Psoas muscle (tissue), 8 donors: Measurements from ENCODE around the gene TRIM61. TPM values are rescaled to one million over a fixed set of nuclear protein-coding genes. Genes with fewer than 3 reads are reported as not detected.
A peak's percentile ranks its signal among the peaks of the same experiment; 100 is the strongest.
"Not testable (repeated sequence)": the region's sequence is repeated elsewhere in the genome, so short reads cannot be mapped to it uniquely, and the experiment has no call there.

ENCODE experiments used
- ATAC-seq, 4 donors: fragments of 200-7000 bp; cut with Tn5 transposase; one replicate each; pipeline ENCODE4 v1.9.1; 2020; ENCODE audit warnings: moderate library complexity in 3 of 4, mild to moderate bottlenecking in 2 of 4
- DNase-seq, 2 donors: peaks; one replicate each; pipeline ENCODE4 v3.0.0-alpha.2; 2020
- H3K27ac ChIP-seq: fragments of 200-600 bp; one replicate; pipeline ENCODE4 v1.8.0; 2022
- H3K27me3 ChIP-seq, 3 donors: fragments of 200-600 bp in 1 of 3; one replicate each; pipeline versions ENCODE4 v1.6.1 to v1.8.0; 2013 to 2022; ENCODE audit warnings: low read length in 2 of 3, mild to moderate bottlenecking in 2 of 3, moderate library complexity in 1 of 3; ENCODE audit not compliant: insufficient read depth in 3 of 3
- H3K36me3 ChIP-seq, 2 donors: fragments of 200-600 bp in 1 of 2; one replicate each; pipeline versions ENCODE4 v1.6.1 to v1.8.0; 2013 to 2022; ENCODE audit warnings: low read depth in 1 of 2, mild to moderate bottlenecking in 1 of 2, moderate library complexity in 1 of 2; ENCODE audit not compliant: insufficient read depth in 1 of 2
- H3K4me1 ChIP-seq: fragments of 200-600 bp; one replicate; pipeline ENCODE4 v1.8.0; 2022
- H3K4me3 ChIP-seq: fragments of 200-600 bp; one replicate; pipeline ENCODE4 v1.8.0; 2022; ENCODE audit warnings: mild to moderate bottlenecking
- H3K9me3 ChIP-seq: fragments of 200-600 bp; one replicate; pipeline ENCODE4 v1.8.0; 2022
- CTCF ChIP-seq: fragments of 200-600 bp; IDR thresholded peaks from one replicate; pipeline ENCODE4 v1.8.0; 2022; ENCODE audit warnings: antibody characterized with exemption
- WGBS, 3 donors: extraction: QIAGEN DNeasy Blood & Tissue Kit; methylation state at CpG; one replicate each; pipeline versions ENCODE4 v1.1.6 to v1.1.7; 2013; 5-methylcytosine and 5-hydroxymethylcytosine counted together
- intact Hi-C, 2 donors: fragments of 100-400 bp; cut with DNase I; formaldehyde crosslinking; loops; one replicate each; pipeline versions ENCODE4 v1.11.0 to v1.14.2; 2022
- long read RNA-seq, 2 donors: library from polyadenylated mRNA; unstranded; transcript quantifications; one replicate each; pipeline ENCODE4 v2.0.0, GENCODE V29; 2021
- polyA plus RNA-seq, 3 donors: library from polyadenylated mRNA; stranded (reverse); fragments of 200-250 nt; gene quantifications; one replicate each; pipeline ENCODE4 v1.2.3, GENCODE V29; 2013
- total RNA-seq, 4 donors: library from RNA; stranded (reverse); fragmentation: NEBNext Ultra II Directional in 2 of 4; extraction: Animal tissue kit (Norgen Biotek cat#: 25700) in 2 of 4; gene quantifications; one replicate each; pipeline versions ENCODE4 v1.2.1 to v1.2.4, GENCODE V29; 2021 to 2023
- donor health status: healthy with polysubstance abuse.
- donor health status: DM: no; HTN: no; CAD: no; lungs with moderate emphysema.
- donor health status: Bipolar disorder and iron deficiency.
- donor health status: healthy.
- donor health status: DM: yes; HTN: yes; CAD: no.
- donor health status: DM: no; HTN: no; CAD: no.
- donor health status: DM: no; HTN: no; CAD: no.
- donor health status: DM: yes; HTN: yes; CAD: no.

The TRIM61 gene
- under 1 TPM in 1 of 4 donors, not detected in 3; 0.58 TPM for total RNA-seq
- polyA plus RNA-seq = under 1 TPM in 2 of 3 donors, not detected in 1; 0.08 to 0.26 TPM
- long read RNA-seq, donor 1 = 0 reads
- long read RNA-seq, donor 2 = 0 reads

GRCh38 chr4:164977243-164978164, at the start of gene TRIM61:
TRIM61 (minus strand) TSS chr4:164977657; CDS start chr4:164970002, 7,655 bp downstream.
- H3K27me3 ChIP-seq = no peaks in the 10 kb centered on the region
- peak within 1 kb of the TSS; percentile 47 for H3K4me3 ChIP-seq
- DNase-seq = peak; percentile 58
- ATAC-seq = no peak
- no peak for TF ChIP-seq CTCF
- 16 to 29% (median 25%) methylated on average over 27 of the region's 27 CpGs for WGBS, 3 donors
- no peaks in the 10 kb centered on the region for H3K36me3 ChIP-seq
- no peak within 1 kb of the TSS for H3K27ac ChIP-seq
- intact Hi-C loops = no loop called here
- H3K4me1 ChIP-seq = no peaks in the 10 kb centered on the region
- no peaks in the 10 kb centered on the region for H3K9me3 ChIP-seq

- H3K4me3 ChIP-seq, H3K27me3 ChIP-seq, ATAC-seq, DNase-seq, intact Hi-C loops, H3K27ac ChIP-seq, H3K9me3 ChIP-seq, H3K4me1 ChIP-seq, H3K36me3 ChIP-seq: not testable (repeated sequence)
- 92 to 95% (median 93%) methylated on average over 8 of the region's 8 CpGs for WGBS, 3 donors
These were observed 48.3 kb upstream of the TRIM61 start for GRCh38 chr4:165025782-165026181.

GRCh38 chr4:165019995-165020394, 42.5 kb upstream of the TRIM61 start:
- H3K36me3 ChIP-seq, H3K4me1 ChIP-seq, intact Hi-C loops, DNase-seq, H3K27ac ChIP-seq, H3K27me3 ChIP-seq, H3K9me3 ChIP-seq, H3K4me3 ChIP-seq, ATAC-seq: not testable (repeated sequence)
- WGBS, 3 donors = 91 to 96% (median 94%) methylated on average over 18 to 30 of the region's 30 CpGs

- no peaks in the 10 kb centered on the region for H3K27me3 ChIP-seq
- intact Hi-C loops = no loop called here
- 57 to 60% (median 57%) methylated on average over 5 of the region's 5 CpGs for WGBS, 3 donors
- no peak for TF ChIP-seq CTCF
- no peak for DNase-seq
- H3K4me3 ChIP-seq = no peak overlapping the region
- H3K27ac ChIP-seq = no peak overlapping the region
- H3K9me3 ChIP-seq = no peaks in the 10 kb centered on the region
- ATAC-seq = no peak
- H3K4me1 ChIP-seq = no peaks in the 10 kb centered on the region
- no peaks in the 10 kb centered on the region for H3K36me3 ChIP-seq
These were observed 39.5 kb upstream of the TRIM61 start for GRCh38 chr4:165016971-165017370.

- Histone ChIP-seq H3K9me3 (no peaks in the 10 kb centered on the region), H3K27me3 (no peaks in the 10 kb centered on the region), H3K4me1 (no peaks in the 10 kb centered on the region), H3K36me3 (no peaks in the 10 kb centered on the region), H3K27ac (no peak overlapping the region), H3K4me3 (no peak overlapping the region)
- DNase-seq (no peak), ATAC-seq (no peak)
- intact Hi-C loops = no loop called here
- TF ChIP-seq CTCF = no peak
These were observed 36.2 kb upstream of the TRIM61 start for GRCh38 chr4:165013691-165014090.
